K562 (cell line): Measurements from ENCODE around the gene GOLGA5. TPM values are rescaled to one million over a fixed set of nuclear protein-coding genes. Genes with fewer than 3 reads are reported as not detected.

Experiments used
- ASH1L ChIP-seq: fragments of 450-650 bp; IDR thresholded peaks from 2 replicates; pipeline ENCODE4 v1.6.1; 2018; ENCODE audit warnings: borderline replicate concordance, mild to moderate bottlenecking, low read depth; ENCODE audit not compliant: partially characterized antibody
- ELK3 ChIP-seq: fragments of 450-650 bp; formaldehyde crosslinking; IDR thresholded peaks from 2 replicates; pipeline ENCODE4 v1.4.0; 2020; ENCODE audit warnings: mild to moderate bottlenecking
- FOXO4 ChIP-seq: fragments of 450-650 bp; formaldehyde crosslinking; IDR thresholded peaks from 2 replicates; pipeline ENCODE4 v1.4.0; 2020; ENCODE audit warnings: mild to moderate bottlenecking, moderate library complexity
- MAX ChIP-seq: sonication (generic); formaldehyde crosslinking; IDR thresholded peaks from 2 replicates; pipeline ENCODE4 v1.9.0; 2022; ENCODE audit warnings: mild to moderate bottlenecking, missing genetic modification reagents
- MGA ChIP-seq: fragments of 450-650 bp; IDR thresholded peaks from 2 replicates; pipeline ENCODE4 v1.6.1; 2016; ENCODE audit warnings: mild to moderate bottlenecking, moderate library complexity
- MYC ChIP-seq, 2 experiments: fragments of 250-450 bp in 1 of 2; sonication (Bioruptor Pico) in 1 of 2; IDR thresholded peaks; 2 replicates each; pipeline versions ENCODE4 v1.5.1 to v1.6.1; 2012 to 2021; ENCODE audit warnings: low read depth in 2 of 2, borderline replicate concordance in 1 of 2, improper control_type of control experiment in 1 of 2, low read length in 1 of 2, mild to moderate bottlenecking in 1 of 2, moderate library complexity in 1 of 2
- PHTF2 ChIP-seq: fragments of 250-450 bp; sonication (Bioruptor Pico); IDR thresholded peaks from 2 replicates; pipeline ENCODE4 v1.5.0; 2021; ENCODE audit warnings: mild to moderate bottlenecking
- RHOXF2B ChIP-seq: fragments of 250-450 bp; sonication (Bioruptor Pico); conservative IDR thresholded peaks from 2 replicates; pipeline ENCODE4 v1.5.1; 2021
- SP1 ChIP-seq: sonication (generic); formaldehyde crosslinking; IDR thresholded peaks from 2 replicates; pipeline ENCODE4 v1.8.1; 2022; ENCODE audit warnings: mild to moderate bottlenecking, missing genetic modification reagents
- STAT5A ChIP-seq: IDR thresholded peaks from 2 replicates; pipeline ENCODE4 v1.6.1; 2012; ENCODE audit warnings: low read length, inconsistent platforms, borderline replicate concordance
- TRIM25 ChIP-seq: fragments of 450-650 bp; IDR thresholded peaks from 2 replicates; pipeline ENCODE4 v1.7.0; 2016; ENCODE audit warnings: borderline replicate concordance
- polyA plus RNA-seq, 8 experiments: library from polyadenylated mRNA; depleted of rRNA in 4 of 8; stranded (reverse) in 5 of 8; unstranded in 3 of 8; fragments of >200 nt; fragmentation: Nextera tagmentation in 2 of 8; fragmentation: Illumina TruSeq in 1 of 8; extraction: Ambion mirVana in 2 of 8; extraction: Trizol in 1 of 8; gene quantifications; 2 replicates each; pipeline versions ENCODE4 v1.2.1 to v1.2.3, GENCODE V29; 2011 to 2014; ENCODE audit warnings: inconsistent platforms in 1 of 8, missing spikeins in 1 of 8
- total RNA-seq, 7 experiments: library from RNA; depleted of rRNA in 6 of 7; stranded (reverse); fragments of >200 nt in 6 of 7; fragmentation: Illumina TruSeq in 2 of 7; extraction: Trizol in 2 of 7; gene quantifications; 2 replicates each; pipeline versions ENCODE4 v1.2.1 to v1.2.3, GENCODE V29; 2011 to 2021; ENCODE audit warnings: low replicate concordance in 1 of 7

The GOLGA5 gene
- total and polyA plus RNA-seq, 9 of the 15 experiments (the other 6 are each of a cell fraction or from before 2014, with no cell fraction given): 5.7 to 19.6 (median 12.7) TPM

GRCh38 chr14:92759300-92759678 is 34.8 kb upstream of the GOLGA5 start (continued):
- TF ChIP-seq SP1 (peak; percentile 58; the same call in 1 of the 2 replicates), ELK3 (CRISPR knock-in tag) (no peak), ASH1L (no peak), MGA (peak; percentile 36; the same call in 1 of the 2 replicates), MYC (IDR thresholded peaks at IDR 0.05; ENCODE audit: low read depth, low read length) (peak; percentile 68), MYC (CRISPR knock-in tag; IDR thresholded peaks at IDR 0.05; ENCODE audit: borderline replicate concordance, low read depth) (no peak), PHTF2 (no peak), STAT5A (no peak), TRIM25 (no peak), MAX (CRISPR knock-in tag) (peak; percentile 79), FOXO4 (CRISPR knock-in tag) (no peak), RHOXF2B (CRISPR knock-in tag) (no peak)
